IMR-90 (cell line): ENCODE data around the gene IL22RA2. TPM values are rescaled to one million over a fixed set of nuclear protein-coding genes. Genes with fewer than 3 reads are reported as not detected.

Source experiments
- ATAC-seq: fragments of 200-7000 bp; cut with Tn5 transposase; 2 replicates; pipeline ENCODE4 v1.9.1; 2020; ENCODE audit warnings: low read depth, mild to moderate bottlenecking, moderate library complexity
- BruUV-seq: library from RNA; stranded (reverse); fragments of 400-500 nt; replicated peaks from 2 replicates; lab custom pipeline; 2021; lab: Mats Ljungman, UMichigan
- CTCF ChIA-PET: fragments of 300-600 bp; formaldehyde crosslinking; extraction: SDS; loops from one replicate; lab custom pipeline; 2021; ENCODE audit warnings: antibody characterized with exemption; lab: Yijun Ruan, JAX
- POLR2A ChIA-PET: fragments of 300-600 bp; sonication (Branson Sonifier 250); formaldehyde crosslinking; loops from one replicate; lab custom pipeline; 2022; ENCODE audit warnings: antibody characterized with exemption; ENCODE audit not compliant: unreplicated experiment; lab: Charles Lee
- DNase-seq: peaks from one replicate; pipeline ENCODE4 v3.0.0; 2013
- H2AFZ ChIP-seq: replicated peaks from 2 replicates; pipeline ENCODE3; 2013; ENCODE audit warnings: low read length, mild to moderate bottlenecking; ENCODE audit not compliant: poor library complexity
- H2AK5ac ChIP-seq: 2 replicates; pipeline ENCODE4 v1.6.1; 2013; ENCODE audit warnings: low read depth, low read length, inconsistent platforms
- H2AK9ac ChIP-seq: replicated peaks from 2 replicates; pipeline ENCODE3; 2013; ENCODE audit warnings: mild to moderate bottlenecking, low read depth, low read length, moderate library complexity; ENCODE audit not compliant: poor library complexity
- H2BK120ac ChIP-seq: 2 replicates; pipeline ENCODE4 v1.6.1; 2013; ENCODE audit warnings: low read depth, low read length, inconsistent platforms
- H2BK15ac ChIP-seq: 3 replicates; pipeline ENCODE4 v1.6.1; 2013; ENCODE audit warnings: low read depth, low read length, inconsistent platforms
- H2BK20ac ChIP-seq: 2 replicates; pipeline ENCODE4 v1.6.1; 2013; ENCODE audit warnings: low read depth, mild to moderate bottlenecking, inconsistent platforms, low read length, moderate library complexity
- H2BK5ac ChIP-seq: 2 replicates; pipeline ENCODE4 v1.6.1; 2013; ENCODE audit warnings: mild to moderate bottlenecking, low read depth, low read length, inconsistent platforms; ENCODE audit not compliant: poor library complexity, severe bottlenecking
- H3K14ac ChIP-seq: replicated peaks from 2 replicates; pipeline ENCODE4 v1.6.1; 2013; ENCODE audit warnings: low read depth, low read length, inconsistent platforms
- H3K18ac ChIP-seq: 2 replicates; pipeline ENCODE4 v1.6.1; 2013; ENCODE audit warnings: low read depth, low read length, control low read depth
- H3K23ac ChIP-seq: 2 replicates; pipeline ENCODE4 v1.6.1; 2013; ENCODE audit warnings: low read depth, low read length, inconsistent platforms
- H3K27ac ChIP-seq: 2 replicates; pipeline ENCODE4 v1.5.1; 2013; ENCODE audit warnings: mild to moderate bottlenecking, control low read depth, low read length; ENCODE audit not compliant: insufficient read depth
- H3K27me3 ChIP-seq: 2 replicates; pipeline ENCODE4 v1.6.1; 2013; ENCODE audit warnings: low read length; ENCODE audit not compliant: control insufficient read depth, insufficient read depth
- H3K36me3 ChIP-seq: 2 replicates; pipeline ENCODE4 v1.6.1; 2013; ENCODE audit warnings: low read length, mixed read lengths; ENCODE audit not compliant: control insufficient read depth, insufficient read depth
- H3K4ac ChIP-seq: 2 replicates; pipeline ENCODE4 v1.6.1; 2013; ENCODE audit warnings: low read depth, low read length, inconsistent platforms
- H3K4me1 ChIP-seq: 2 replicates; pipeline ENCODE4 v1.6.1; 2013; ENCODE audit warnings: low read length, mixed read lengths; ENCODE audit not compliant: control insufficient read depth, insufficient read depth
- H3K4me2 ChIP-seq: 2 replicates; pipeline ENCODE4 v1.6.1; 2013; ENCODE audit warnings: low read depth, mild to moderate bottlenecking, control low read depth, low read length, moderate library complexity
- H3K4me3 ChIP-seq: 2 replicates; pipeline ENCODE4 v1.5.1; 2013; ENCODE audit warnings: low read depth, mild to moderate bottlenecking, control low read depth, low read length, moderate library complexity; ENCODE audit not compliant: insufficient read depth
- H3K56ac ChIP-seq: 2 replicates; pipeline ENCODE4 v1.6.1; 2013; ENCODE audit warnings: low read length, inconsistent platforms; ENCODE audit not compliant: insufficient read depth; ENCODE audit errors: extremely low read depth
- H3K79me1 ChIP-seq, 2 experiments: 2 replicates each; pipeline ENCODE4 v1.6.1; 2013; ENCODE audit warnings: low read length in 2 of 2, inconsistent platforms in 1 of 2, low read depth in 1 of 2
- H3K9ac ChIP-seq: 2 replicates; pipeline ENCODE4 v1.6.1; 2013; ENCODE audit warnings: low read depth, low read length, control low read depth
- H3K9me1 ChIP-seq: 2 replicates; pipeline ENCODE4 v1.6.1; 2013; ENCODE audit warnings: low read length, inconsistent platforms; ENCODE audit not compliant: insufficient read depth
- H3K9me3 ChIP-seq: 2 replicates; pipeline ENCODE4 v1.6.1; 2013; ENCODE audit warnings: low read length; ENCODE audit not compliant: control insufficient read depth, insufficient read depth
- H4K20me1 ChIP-seq: 2 replicates; pipeline ENCODE4 v1.6.1; 2013; ENCODE audit warnings: low read length, inconsistent platforms; ENCODE audit not compliant: insufficient read depth
- H4K5ac ChIP-seq: 2 replicates; pipeline ENCODE4 v1.6.1; 2013; ENCODE audit warnings: mild to moderate bottlenecking, low read depth, low read length, control low read depth
- H4K8ac ChIP-seq, 2 experiments: 2 replicates each; pipeline ENCODE4 v1.6.1; 2013; ENCODE audit warnings: low read depth in 2 of 2, low read length in 2 of 2, control low read depth in 1 of 2, inconsistent platforms in 1 of 2
- H4K91ac ChIP-seq: 2 replicates; pipeline ENCODE4 v1.6.1; 2013; ENCODE audit warnings: low read depth, low read length, inconsistent platforms; ENCODE audit not compliant: insufficient read depth
- BHLHE40 ChIP-seq: fragments of 150-350 bp; IDR thresholded peaks from 2 replicates; pipeline ENCODE4 v1.6.1; 2016; ENCODE audit warnings: mild to moderate bottlenecking, low read depth, low read length
- CHD1 ChIP-seq: IDR thresholded peaks from 2 replicates; pipeline ENCODE4 v1.6.1; 2012; ENCODE audit warnings: low read depth, low read length, improper control_type of control experiment
- FOS ChIP-seq: fragments of 150-350 bp; IDR thresholded peaks from 2 replicates; pipeline ENCODE4 v1.6.1; 2016; ENCODE audit warnings: low read depth, low read length
- MAFK ChIP-seq: IDR thresholded peaks from 2 replicates; pipeline ENCODE4 v1.6.1; 2012; ENCODE audit warnings: low read depth, low read length, improper control_type of control experiment
- MXI1 ChIP-seq: IDR thresholded peaks from 2 replicates; pipeline ENCODE4 v1.6.1; 2012; ENCODE audit warnings: low read depth, mild to moderate bottlenecking, low read length, moderate library complexity, borderline replicate concordance
- WGBS, 2 experiments: methylation state at CpG; one replicate each; pipeline versions ENCODE4 v1.1.5 to v1.1.7; 2013; ENCODE audit warnings: missing lambda C conversion rate in 2 of 2; ENCODE audit not compliant: insufficient read length in 1 of 2; ENCODE audit errors: extremely low coverage in 2 of 2; 5-methylcytosine and 5-hydroxymethylcytosine counted together
- dilution Hi-C: fragments of 300-500 bp; cut with HindIII; formaldehyde crosslinking; loops from one replicate; pipeline ENCODE4 v1.14.3; 2018; ENCODE audit warnings: low sequenced_read_pairs; ENCODE audit not compliant: unreplicated experiment
- in situ Hi-C: fragments of 300-500 bp; cut with MboI; formaldehyde crosslinking; loops from 3 replicates; pipeline ENCODE4 v1.14.3; 2019; ENCODE audit warnings: low sequenced_read_pairs, inconsistent platforms, mixed read lengths
- intact Hi-C: fragments of 100-400 bp; cut with micrococcal nuclease; formaldehyde crosslinking; loops from 2 replicates; pipeline ENCODE4 v1.10.0; 2022
- polyA plus RNA-seq, 3 experiments: library from polyadenylated mRNA; depleted of rRNA; stranded (reverse); fragments of >200 nt; gene quantifications; 2 replicates each; pipeline ENCODE4 v1.2.3, GENCODE V29; 2012; ENCODE audit warnings: low replicate concordance in 1 of 3
- total RNA-seq: library from RNA; depleted of rRNA; stranded (reverse); fragments of >200 nt; gene quantifications from 2 replicates; pipeline ENCODE4 v1.2.3, GENCODE V29; 2012
- TF ChIP-seq, protein P1 (sequence below): fragments of 150-350 bp; IDR thresholded peaks from 2 replicates; pipeline ENCODE4 v1.6.1; 2016; ENCODE audit warnings: low read depth, mild to moderate bottlenecking, low read length, moderate library complexity, borderline replicate concordance

The IL22RA2 gene
- total and polyA plus RNA-seq, 2 of the 4 experiments (the other 2 are of a cell fraction), result not detected

DNA sequence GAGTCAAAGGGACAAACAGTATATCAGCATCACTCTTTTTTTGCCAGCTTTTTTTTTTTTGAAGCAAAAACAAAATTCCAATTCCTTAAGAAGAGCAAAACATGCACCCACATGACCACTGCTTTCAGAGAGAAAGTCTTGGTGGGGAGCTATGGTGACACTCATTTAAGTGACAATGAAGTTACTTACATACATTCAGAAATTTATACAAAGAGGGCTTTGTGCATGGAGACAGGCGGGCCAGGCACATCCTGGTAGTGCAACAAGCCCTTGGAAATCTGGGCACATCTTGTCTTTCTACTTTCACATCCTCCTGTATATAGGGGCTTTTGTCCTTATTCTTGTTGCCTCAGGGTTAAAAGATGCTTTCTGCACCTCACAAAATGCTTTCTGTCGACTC lies 55.9 kb downstream of the IL22RA2 start (continued):
- TF ChIP-seq, protein P1, sequence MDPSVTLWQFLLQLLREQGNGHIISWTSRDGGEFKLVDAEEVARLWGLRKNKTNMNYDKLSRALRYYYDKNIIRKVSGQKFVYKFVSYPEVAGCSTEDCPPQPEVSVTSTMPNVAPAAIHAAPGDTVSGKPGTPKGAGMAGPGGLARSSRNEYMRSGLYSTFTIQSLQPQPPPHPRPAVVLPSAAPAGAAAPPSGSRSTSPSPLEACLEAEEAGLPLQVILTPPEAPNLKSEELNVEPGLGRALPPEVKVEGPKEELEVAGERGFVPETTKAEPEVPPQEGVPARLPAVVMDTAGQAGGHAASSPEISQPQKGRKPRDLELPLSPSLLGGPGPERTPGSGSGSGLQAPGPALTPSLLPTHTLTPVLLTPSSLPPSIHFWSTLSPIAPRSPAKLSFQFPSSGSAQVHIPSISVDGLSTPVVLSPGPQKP, result no peak

GRCh38 chr6:137116807-137117206 lies 56.6 kb downstream of the IL22RA2 start:
- dilution Hi-C loops, result no loop called here
- ATAC-seq (no peak), DNase-seq (no peak)
- ChIA-PET CTCF (no interaction called here), POLR2A (no interaction called here)
- Histone ChIP-seq H3K27me3 (no peaks in the 10 kb centered on the region; the same call in 1 of the 2 replicates), H2AFZ (no peak overlapping the region), H3K9ac (no peak overlapping the region), H2BK15ac (no peak overlapping the region), H3K4ac (no peak overlapping the region), H3K14ac (no peak overlapping the region), H3K56ac (no peak overlapping the region), H4K8ac (no peak overlapping the region), H2BK20ac (no peak overlapping the region), H2AK9ac (no peak overlapping the region), H4K91ac (no peak overlapping the region), H2BK120ac (no peak overlapping the region), H3K36me3 (no peaks in the 10 kb centered on the region), H4K5ac (no peak overlapping the region), H3K4me3 (no peak overlapping the region), H3K9me3 (peaks cover 4% of the 10 kb centered on the region), H2AK5ac (no peak overlapping the region), H4K20me1 (no peaks in the 10 kb centered on the region), H3K9me1 (no peaks in the 10 kb centered on the region), H3K4me2 (no peak overlapping the region), H3K27ac (no peak overlapping the region), H3K23ac (no peak overlapping the region), H3K79me1 (no peaks in the 10 kb centered on the region), H3K4me1 (no peaks in the 10 kb centered on the region), H2BK5ac (peak overlapping the region; percentile 77), H3K18ac (no peak overlapping the region)
- intact Hi-C loops, result no loop called here
- in situ Hi-C loops, result no loop called here
- TF ChIP-seq BHLHE40, result no peak
- no peak for TF ChIP-seq MXI1
- no peak for TF ChIP-seq FOS
- no peak for TF ChIP-seq CHD1
- TF ChIP-seq MAFK, result no peak
- 80 to 100% methylated on average over 1 of the region's 5 CpGs for WGBS, 2 experiments
- BruUV-seq, result no TSS peak
